Tibial nerve (tissue), 4 donors: ENCODE data around the gene CETN1.

Experiments
- CTCF ChIP-seq, 5 experiments: fragments of 200-600 bp in 3 of 5; fragments of 450-650 bp in 2 of 5; sonication (generic) in 3 of 5; IDR thresholded peaks; one replicate each; pipeline ENCODE4 v1.5.1; 2016 to 2019; ENCODE audit warnings: antibody characterized with exemption in 5 of 5, mild to moderate bottlenecking in 3 of 5, moderate library complexity in 2 of 5
- EP300 ChIP-seq, 2 donors: sonication (generic); formaldehyde crosslinking; IDR thresholded peaks; one replicate each; pipeline ENCODE4 v1.6.1; 2017; ENCODE audit warnings: antibody characterized with exemption in 2 of 2, mild to moderate bottlenecking in 1 of 2

- TF ChIP-seq CTCF (IDR thresholded peaks at IDR 0.05) (no peak), EP300 (IDR thresholded peaks at IDR 0.05) (no peak)
Measured at GRCh38 chr18:627231-627630, 47.1 kb downstream of the CETN1 start.
